GM18861 (cell line): ENCODE data around the gene NOTCH3.

Experiments
- ATAC-seq: cut with Tn5 transposase; IDR thresholded peaks from one replicate; pipeline ENCODE4 v1.9.1; 2021; ENCODE audit not compliant: unreplicated experiment

NOTCH3 gene

GRCh38 chr19:15237759-15238638 lies 37.2 kb upstream of the NOTCH3 start:
- ATAC-seq: no peak

- ATAC-seq: no peak
These were observed 36.1 kb upstream of the NOTCH3 start for GRCh38 chr19:15236886-15237285.

GRCh38 chr19:15235781-15236180 lies 35.0 kb upstream of the NOTCH3 start:
- ATAC-seq: no peak

GRCh38 chr19:15234431-15235130 lies 33.8 kb upstream of the NOTCH3 start:
- ATAC-seq: no peak

- ATAC-seq: no peak
These were observed 30.5 kb upstream of the NOTCH3 start for GRCh38 chr19:15231271-15231670.

GRCh38 chr19:15227261-15227660 lies 26.5 kb upstream of the NOTCH3 start:
- ATAC-seq: no peak

- no peak for ATAC-seq
These were observed 25.0 kb upstream of the NOTCH3 start for GRCh38 chr19:15225760-15226159.

- ATAC-seq: no peak
These were observed 23.0 kb upstream of the NOTCH3 start for GRCh38 chr19:15223649-15224361.

GRCh38 chr19:15222738-15223648 lies 22.2 kb upstream of the NOTCH3 start:
- peak; percentile 85 for ATAC-seq

GRCh38 chr19:15220833-15221232 lies 20.0 kb upstream of the NOTCH3 start:
- no peak for ATAC-seq

GRCh38 chr19:15218501-15218900 lies 17.7 kb upstream of the NOTCH3 start:
- ATAC-seq: no peak

- no peak for ATAC-seq
These were observed 15.6 kb upstream of the NOTCH3 start for GRCh38 chr19:15216363-15216762.

- ATAC-seq: no peak
These were observed 13.1 kb upstream of the NOTCH3 start for GRCh38 chr19:15213715-15214381.

GRCh38 chr19:15212711-15213110 lies 11.9 kb upstream of the NOTCH3 start:
- no peak for ATAC-seq

GRCh38 chr19:15210323-15210781 lies 9.6 kb upstream of the NOTCH3 start:
- ATAC-seq: no peak

GRCh38 chr19:15201374-15202023 lies 704 bp upstream of the NOTCH3 start:
- ATAC-seq: no peak

GRCh38 chr19:15199661-15200552 lies 888 bp downstream of the NOTCH3 start:
- no peak for ATAC-seq

- no peak for ATAC-seq
These were observed 1.7 kb downstream of the NOTCH3 start for GRCh38 chr19:15198951-15199660.
